HuH-7.5 (cell line): ENCODE data around the gene CRABP1.

Experiments used
- DNase-seq: peaks from one replicate; pipeline ENCODE4 v3.0.0; 2011; ENCODE audit warnings: low spot score

The CRABP1 gene

GRCh38 chr15:78347586-78348543 lies 7.7 kb downstream of the CRABP1 start:
- DNase-seq, result no peak

- no peak for DNase-seq
Measured at GRCh38 chr15:78350058-78350457, 9.9 kb downstream of the CRABP1 start.

GRCh38 chr15:78351539-78351938 lies 11.4 kb downstream of the CRABP1 start:
- DNase-seq, result no peak

- no peak for DNase-seq
Measured at GRCh38 chr15:78353093-78353492, 12.9 kb downstream of the CRABP1 start.

- no peak for DNase-seq
Measured at GRCh38 chr15:78355177-78355576, 15.0 kb downstream of the CRABP1 start.

- no peak for DNase-seq
Measured at GRCh38 chr15:78358102-78358870, 18.1 kb downstream of the CRABP1 start.

GRCh38 chr15:78359041-78359808 lies 19.1 kb downstream of the CRABP1 start:
- no peak for DNase-seq

GRCh38 chr15:78360367-78360801 lies 20.2 kb downstream of the CRABP1 start:
- DNase-seq, result no peak

- DNase-seq, result no peak
Measured at GRCh38 chr15:78360958-78361718, 21.0 kb downstream of the CRABP1 start.

- DNase-seq, result no peak
Measured at GRCh38 chr15:78361771-78362506, 21.8 kb downstream of the CRABP1 start.

GRCh38 chr15:78362716-78363380 lies 22.7 kb downstream of the CRABP1 start:
- DNase-seq, result no peak

- DNase-seq, result no peak
Measured at GRCh38 chr15:78363381-78363734, 23.2 kb downstream of the CRABP1 start.

GRCh38 chr15:78364233-78364632 lies 24.1 kb downstream of the CRABP1 start:
- no peak for DNase-seq

- DNase-seq, result no peak
Measured at GRCh38 chr15:78365917-78366316, 25.8 kb downstream of the CRABP1 start.

- DNase-seq, result no peak
Measured at GRCh38 chr15:78366342-78366741, 26.2 kb downstream of the CRABP1 start.

- DNase-seq, result no peak
Measured at GRCh38 chr15:78368651-78369050, 28.5 kb downstream of the CRABP1 start.

GRCh38 chr15:78369161-78369560 lies 29.0 kb downstream of the CRABP1 start:
- DNase-seq, result no peak

- no peak for DNase-seq
Measured at GRCh38 chr15:78370013-78370412, 29.9 kb downstream of the CRABP1 start.

GRCh38 chr15:78372880-78373279 lies 32.7 kb downstream of the CRABP1 start:
- DNase-seq, result peak; percentile 57
